ENCODE data around the gene TMEM86B. TPM values are rescaled to one million over a fixed set of nuclear protein-coding genes. Genes with fewer than 3 reads are reported as not detected.

TMEM86B gene
- total RNA-seq, 1 donor from 2014 or later, result 1.4 TPM

DNA sequence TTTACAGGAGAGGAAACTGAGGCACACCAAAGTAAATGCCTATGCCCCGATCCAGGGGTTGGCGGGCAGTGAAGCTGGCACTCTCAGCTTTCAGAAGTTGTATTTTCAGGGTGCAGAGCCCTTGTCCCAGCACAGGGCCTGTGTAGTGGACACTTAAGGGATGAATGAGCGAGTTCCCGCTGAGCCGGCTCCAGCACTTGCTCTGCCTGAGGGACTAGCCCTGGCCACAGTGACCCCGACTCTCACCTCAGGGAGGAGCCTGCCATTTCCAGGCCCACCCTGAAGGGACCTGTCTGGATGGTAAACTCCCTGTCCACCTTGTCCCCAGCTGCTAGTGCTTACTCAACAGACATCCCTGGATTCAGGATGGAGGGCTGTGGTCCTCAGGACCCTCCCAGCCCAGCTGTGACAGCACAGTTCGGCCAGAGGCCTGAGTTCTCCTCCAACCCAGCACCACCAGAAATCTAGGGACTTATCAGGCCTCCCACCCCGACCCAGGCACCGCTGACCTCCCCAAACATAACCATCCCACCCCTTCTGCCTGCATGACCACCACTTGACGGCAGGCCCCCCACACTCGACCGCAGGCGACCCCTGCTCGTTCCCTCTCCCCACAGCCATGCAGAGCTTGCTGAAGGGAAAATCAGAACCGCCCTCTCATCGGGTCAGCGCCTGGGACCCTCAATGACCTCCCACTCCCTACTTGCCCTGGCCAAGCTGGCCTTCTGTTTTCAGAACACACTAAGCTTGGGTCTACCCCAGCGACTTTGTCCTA, 21.9 kb upstream of the TMEM86B start:
- H2AFZ ChIP-seq (replicated peaks), result no peak overlapping the region
- H3K79me2 ChIP-seq (ENCODE audit: low read depth), result peaks cover 79% of the 10 kb centered on the region
- Mint-ChIP-seq H3K4me1 (peaks cover 21% of the 10 kb centered on the region), H3K9me3 (no peaks in the 10 kb centered on the region), H3K36me3 (no peaks in the 10 kb centered on the region), H3K27ac (peak overlapping the region; percentile 35), H3K4me3 (no peak overlapping the region), H3K27me3 (ENCODE audit: insufficient read depth, low read depth) (peaks cover 2% of the 10 kb centered on the region)
- no peaks in the 10 kb centered on the region for H3K36me3 ChIP-seq
- H3K4me3 ChIP-seq, result no peak overlapping the region
- H3F3A ChIP-seq (ENCODE audit: low read depth), result no peaks in the 10 kb centered on the region
- H3K27ac ChIP-seq, result no peak overlapping the region
- TF ChIP-seq EZH2 (IDR thresholded peaks at IDR 0.05), result no peak
- no peak for TF ChIP-seq EZH2phosphoT487 (IDR thresholded peaks at IDR 0.05)
- TF ChIP-seq CTCF (IDR thresholded peaks at IDR 0.05), result no peak
- H3K9ac ChIP-seq, result no peak overlapping the region
- H4K20me1 ChIP-seq (ENCODE audit: low read depth), result peaks cover 85% of the 10 kb centered on the region
- no peak overlapping the region for H3K4me2 ChIP-seq
- H3K9me3 ChIP-seq (ENCODE audit: low read depth), result no peaks in the 10 kb centered on the region
- no peaks in the 10 kb centered on the region for H3K27me3 ChIP-seq
- H3K4me1 ChIP-seq, result no peaks in the 10 kb centered on the region
- no peak for DNase-seq (ENCODE audit: low spot score)

GRCh38 chr19:55249841-55250240, 21.3 kb upstream of the TMEM86B start:
- Histone ChIP-seq H3K27ac (no peak overlapping the region), H3K79me2 (ENCODE audit: low read depth) (peaks cover 73% of the 10 kb centered on the region), H3K4me2 (no peak overlapping the region), H3F3A (ENCODE audit: low read depth) (no peaks in the 10 kb centered on the region), H3K4me1 (no peaks in the 10 kb centered on the region), H3K27me3 (no peaks in the 10 kb centered on the region), H3K36me3 (no peaks in the 10 kb centered on the region), H3K9ac (no peak overlapping the region), H4K20me1 (ENCODE audit: low read depth) (peaks cover 79% of the 10 kb centered on the region), H2AFZ (replicated peaks) (no peak overlapping the region), H3K9me3 (ENCODE audit: low read depth) (no peaks in the 10 kb centered on the region), H3K4me3 (no peak overlapping the region)
- no peak for DNase-seq (ENCODE audit: low spot score)
- Mint-ChIP-seq H3K27me3 (ENCODE audit: insufficient read depth, low read depth) (peaks cover 2% of the 10 kb centered on the region), H3K4me1 (peaks cover 17% of the 10 kb centered on the region), H3K27ac (no peak overlapping the region), H3K36me3 (no peaks in the 10 kb centered on the region), H3K9me3 (no peaks in the 10 kb centered on the region), H3K4me3 (no peak overlapping the region)
- TF ChIP-seq EZH2 (IDR thresholded peaks at IDR 0.05), result no peak
- no peak for TF ChIP-seq EZH2phosphoT487 (IDR thresholded peaks at IDR 0.05)

GRCh38 chr19:55248704-55249103, 20.1 kb upstream of the TMEM86B start:
- TF ChIP-seq EZH2 (IDR thresholded peaks at IDR 0.05) (no peak), EZH2phosphoT487 (IDR thresholded peaks at IDR 0.05) (no peak), CTCF (IDR thresholded peaks at IDR 0.05) (no peak)
- Mint-ChIP-seq H3K27me3 (ENCODE audit: insufficient read depth, low read depth) (peaks cover 3% of the 10 kb centered on the region), H3K4me3 (no peak overlapping the region), H3K4me1 (peaks cover 10% of the 10 kb centered on the region), H3K36me3 (peaks cover 2% of the 10 kb centered on the region), H3K27ac (peak overlapping the region; percentile 86), H3K9me3 (no peaks in the 10 kb centered on the region)
- Histone ChIP-seq H3K36me3 (no peaks in the 10 kb centered on the region), H3K9ac (peak overlapping the region; percentile 27), H3K4me2 (no peak overlapping the region), H3K4me3 (no peak overlapping the region), H2AFZ (replicated peaks) (no peak overlapping the region), H3K27me3 (no peaks in the 10 kb centered on the region), H3K27ac (no peak overlapping the region), H3K79me2 (ENCODE audit: low read depth) (peaks cover 62% of the 10 kb centered on the region), H4K20me1 (ENCODE audit: low read depth) (peaks cover 69% of the 10 kb centered on the region), H3K9me3 (ENCODE audit: low read depth) (no peaks in the 10 kb centered on the region), H3F3A (ENCODE audit: low read depth) (no peaks in the 10 kb centered on the region), H3K4me1 (no peaks in the 10 kb centered on the region)
- no peak for DNase-seq (ENCODE audit: low spot score)

DNA sequence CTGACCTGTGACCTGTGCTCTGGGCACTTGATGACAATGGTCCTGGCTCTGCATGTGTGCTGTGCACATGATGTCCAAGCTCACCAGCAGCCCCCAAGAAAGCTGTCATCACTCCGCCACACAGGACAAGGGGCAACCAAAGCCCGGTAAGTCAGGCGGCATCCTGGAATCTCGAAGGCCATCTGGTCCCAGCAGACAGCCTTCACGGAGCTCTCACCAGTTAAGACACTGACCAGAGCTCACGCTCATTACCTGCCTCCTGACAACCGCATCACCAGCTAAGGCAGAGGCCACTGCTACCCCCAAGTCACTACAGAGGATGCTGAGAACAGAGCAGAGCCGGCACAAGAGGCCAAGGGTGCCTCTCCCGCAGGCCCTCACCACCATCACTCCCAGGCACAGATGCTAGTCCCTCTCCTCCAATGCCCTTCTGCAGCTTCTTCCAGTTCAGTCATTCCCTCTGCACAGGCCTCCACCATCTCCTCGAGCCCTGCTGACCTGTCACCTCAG, 19.7 kb upstream of the TMEM86B start:
- DNase-seq (ENCODE audit: low spot score), result no peak
- Mint-ChIP-seq H3K27ac (no peak overlapping the region), H3K27me3 (ENCODE audit: insufficient read depth, low read depth) (peaks cover 3% of the 10 kb centered on the region), H3K9me3 (no peaks in the 10 kb centered on the region), H3K36me3 (peaks cover 4% of the 10 kb centered on the region), H3K4me1 (peaks cover 6% of the 10 kb centered on the region), H3K4me3 (no peak overlapping the region)
- Histone ChIP-seq H2AFZ (replicated peaks) (no peak overlapping the region), H3K4me2 (no peak overlapping the region), H3K27me3 (no peaks in the 10 kb centered on the region), H3K27ac (no peak overlapping the region), H3K4me3 (no peak overlapping the region), H4K20me1 (ENCODE audit: low read depth) (peaks cover 67% of the 10 kb centered on the region), H3F3A (ENCODE audit: low read depth) (no peaks in the 10 kb centered on the region), H3K79me2 (ENCODE audit: low read depth) (peaks cover 57% of the 10 kb centered on the region), H3K36me3 (no peaks in the 10 kb centered on the region), H3K9me3 (ENCODE audit: low read depth) (no peaks in the 10 kb centered on the region), H3K4me1 (no peaks in the 10 kb centered on the region), H3K9ac (peak overlapping the region; percentile 27)
- TF ChIP-seq CTCF (IDR thresholded peaks at IDR 0.05), result no peak
- TF ChIP-seq EZH2phosphoT487 (IDR thresholded peaks at IDR 0.05), result no peak
- TF ChIP-seq EZH2 (IDR thresholded peaks at IDR 0.05), result no peak
